DLD1 (cell line): ENCODE data around the gene MGAT4A.
"Not testable (repeated sequence)": the region's sequence is repeated elsewhere in the genome, so short reads cannot be mapped to it uniquely, and the experiment has no call there.

ENCODE experiments used
- in situ Hi-C: cut with HindIII; loops from 2 replicates; pipeline ENCODE4 v1.10.0; 2017; ENCODE audit warnings: low sequenced_read_pairs

MGAT4A gene

GRCh38 chr2:98664323-98664722 is 66.6 kb downstream of the MGAT4A start:
- in situ Hi-C loops = no loop called here

GRCh38 chr2:98663511-98664090 is 67.3 kb downstream of the MGAT4A start:
- in situ Hi-C loops = no loop called here

GRCh38 chr2:98659491-98659840 is 71.5 kb downstream of the MGAT4A start:
- in situ Hi-C loops = not testable (repeated sequence)

GRCh38 chr2:98658816-98659490 is 72.0 kb downstream of the MGAT4A start:
- in situ Hi-C loops = no loop called here

- in situ Hi-C loops = no loop called here
Measured at GRCh38 chr2:98656800-98657199, 74.1 kb downstream of the MGAT4A start.

GRCh38 chr2:98654699-98655495 is 76.0 kb downstream of the MGAT4A start:
- in situ Hi-C loops = no loop called here

GRCh38 chr2:98650998-98651397 is 79.9 kb downstream of the MGAT4A start:
- in situ Hi-C loops = no loop called here

- in situ Hi-C loops = no loop called here
Measured at GRCh38 chr2:98649992-98650375, 80.9 kb downstream of the MGAT4A start.

GRCh38 chr2:98649135-98649991 is 81.6 kb downstream of the MGAT4A start:
- in situ Hi-C loops = no loop called here

- in situ Hi-C loops = no loop called here
Measured at GRCh38 chr2:98648451-98648850, 82.5 kb downstream of the MGAT4A start.

GRCh38 chr2:98647636-98648035 is 83.3 kb downstream of the MGAT4A start:
- in situ Hi-C loops = no loop called here

GRCh38 chr2:98643496-98644100 is 87.3 kb downstream of the MGAT4A start:
- in situ Hi-C loops = no loop called here

- in situ Hi-C loops = no loop called here
Measured at GRCh38 chr2:98637401-98638147, 93.4 kb downstream of the MGAT4A start.

- in situ Hi-C loops = no loop called here
Measured at GRCh38 chr2:98634406-98635092, 96.4 kb downstream of the MGAT4A start.

- in situ Hi-C loops = no loop called here
Measured at GRCh38 chr2:98632351-98632750, 98.6 kb downstream of the MGAT4A start.

GRCh38 chr2:98623657-98624056 is 107.3 kb downstream of the MGAT4A start:
- in situ Hi-C loops = no loop called here

- in situ Hi-C loops = no loop called here
Measured at GRCh38 chr2:98617149-98617548, 113.8 kb downstream of the MGAT4A start.

- in situ Hi-C loops = no loop called here
Measured at GRCh38 chr2:98615481-98615880, 115.5 kb downstream of the MGAT4A start.

- in situ Hi-C loops = no loop called here
Measured at GRCh38 chr2:98614024-98614739, 116.8 kb downstream of the MGAT4A start.
